Renal cortical epithelial cell (primary cell): ENCODE data around the gene KLHDC9. TPM values are rescaled to one million over a fixed set of nuclear protein-coding genes. Genes with fewer than 3 reads are reported as not detected.

ENCODE experiments used
- DNase-seq: peaks from one replicate; pipeline ENCODE4 v3.0.0-alpha.2; 2011; ENCODE audit warnings: low read depth
- total RNA-seq: library from RNA; depleted of rRNA; stranded (reverse); fragments of >200 nt; gene quantifications from 2 replicates; pipeline ENCODE4 v1.2.3, GENCODE V29; 2014

KLHDC9 gene
- total RNA-seq, 1 donor from 2014 or later, result 11.5 TPM

DNA sequence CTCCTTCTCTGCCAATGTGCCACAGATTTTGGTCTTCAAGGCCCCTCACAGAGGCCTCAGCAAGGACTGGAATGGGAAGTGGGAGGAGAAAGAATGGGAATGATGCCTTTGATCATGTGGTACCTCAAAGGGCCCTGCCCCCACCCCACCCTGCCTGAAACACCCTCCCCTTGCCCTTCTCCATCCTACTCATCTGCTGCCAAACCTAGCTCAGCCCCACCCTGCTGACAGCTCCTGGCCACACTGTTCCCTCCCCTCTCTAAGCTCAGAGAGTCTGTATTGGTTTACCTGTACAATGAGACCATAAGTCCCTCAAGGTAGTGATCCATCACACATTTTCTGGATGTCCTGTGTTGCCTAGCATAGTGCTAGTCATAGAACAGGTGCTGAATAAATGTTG lies 21.8 kb upstream of the KLHDC9 start:
- no peak for DNase-seq

DNA sequence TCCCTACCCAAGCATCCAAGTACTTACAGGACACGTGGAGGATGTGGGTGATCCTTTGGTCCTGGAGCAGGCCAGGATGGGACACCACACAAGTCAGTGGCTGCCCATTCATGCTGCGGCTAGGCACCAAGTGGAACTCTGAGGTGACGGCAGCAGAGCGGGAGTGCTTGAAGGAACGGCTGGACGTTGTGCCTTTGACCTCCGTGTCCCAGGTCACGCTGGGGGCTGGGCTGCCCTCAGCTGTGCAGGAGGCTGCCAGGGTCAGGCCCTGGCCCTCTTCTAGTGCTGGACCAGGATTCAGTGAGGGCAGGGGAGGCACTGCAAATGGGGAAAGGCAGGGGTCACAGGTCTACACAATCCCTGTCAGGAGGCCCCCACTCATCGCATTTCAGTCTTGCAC lies 20.7 kb upstream of the KLHDC9 start:
- no peak for DNase-seq

DNA sequence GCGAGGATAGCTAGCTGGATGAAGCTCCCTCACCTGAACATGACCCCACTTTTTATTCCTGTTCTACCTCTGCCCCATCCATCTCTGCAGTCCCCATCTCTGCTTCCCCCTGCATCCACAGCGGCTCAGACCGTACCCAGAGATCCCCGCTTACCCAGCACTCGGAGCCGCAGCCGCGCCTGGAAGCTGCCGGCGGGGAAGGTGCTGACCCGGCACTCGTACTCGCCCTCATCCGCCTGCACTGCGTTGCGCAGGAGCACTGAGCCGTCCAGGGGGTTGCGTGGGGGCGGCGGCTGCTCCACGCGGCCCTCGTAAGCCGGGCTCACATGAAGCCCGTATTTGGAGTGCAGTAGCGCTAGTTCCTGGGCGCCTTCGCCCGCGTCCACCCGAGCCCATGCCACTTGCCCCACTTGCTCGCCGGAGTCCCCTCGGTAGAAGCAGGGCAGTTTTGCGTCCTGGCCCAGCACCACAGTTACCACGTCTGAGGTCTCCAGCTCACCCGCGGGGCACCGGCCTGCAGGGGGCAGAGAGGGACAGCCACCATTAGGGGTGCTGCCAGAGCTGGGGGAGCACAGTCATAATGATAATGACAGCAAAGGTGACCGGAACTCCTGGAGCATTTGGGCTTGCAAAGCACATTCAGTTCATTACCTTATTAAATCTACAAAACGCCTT lies 18.6 kb upstream of the KLHDC9 start:
- DNase-seq, result no peak

DNA sequence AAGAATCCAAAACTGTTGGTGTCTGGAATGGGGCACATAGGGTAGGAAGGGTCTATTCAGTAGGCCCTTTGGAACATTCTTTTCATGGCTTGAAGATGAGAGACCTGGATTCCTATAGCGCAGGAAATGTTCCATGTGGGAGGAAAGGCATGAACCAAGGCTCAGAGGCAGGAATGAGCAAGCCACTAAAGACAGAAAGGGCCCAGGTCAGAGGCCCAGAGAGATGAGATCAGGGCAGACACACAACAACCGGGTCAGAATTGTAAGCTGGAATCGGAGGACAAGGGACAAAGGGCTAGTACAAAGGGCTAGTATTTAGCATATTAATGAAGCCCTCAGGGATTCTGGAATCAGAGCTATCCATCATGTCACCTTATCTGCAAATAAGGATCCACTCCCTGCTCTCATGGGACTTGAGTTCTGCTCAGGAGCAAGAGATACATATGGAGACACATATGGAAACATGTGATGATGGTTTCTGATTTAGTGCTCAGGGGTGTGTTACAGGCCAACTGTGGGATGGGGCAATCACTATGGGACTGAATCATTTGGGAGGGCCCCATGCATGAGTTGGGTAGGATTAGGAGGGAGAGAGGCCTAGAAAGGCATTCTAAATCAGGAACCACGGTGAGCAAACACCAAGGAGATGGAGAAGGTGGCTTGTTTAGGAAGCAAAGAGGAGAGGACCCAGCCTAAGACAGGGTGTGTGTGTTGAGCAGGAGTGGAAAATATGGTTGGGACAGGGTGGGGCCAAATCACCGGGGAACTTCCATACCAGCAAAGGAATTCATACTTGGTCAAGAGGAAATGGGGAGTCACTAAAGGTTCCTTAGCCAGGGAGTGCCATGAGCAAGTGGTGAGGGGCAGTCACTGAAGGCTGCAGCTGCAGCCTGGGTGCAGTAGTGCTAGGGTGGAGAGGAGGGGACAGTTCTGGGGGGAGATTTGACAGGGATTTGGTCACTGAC lies 17.4 kb upstream of the KLHDC9 start:
- no peak for DNase-seq

DNA sequence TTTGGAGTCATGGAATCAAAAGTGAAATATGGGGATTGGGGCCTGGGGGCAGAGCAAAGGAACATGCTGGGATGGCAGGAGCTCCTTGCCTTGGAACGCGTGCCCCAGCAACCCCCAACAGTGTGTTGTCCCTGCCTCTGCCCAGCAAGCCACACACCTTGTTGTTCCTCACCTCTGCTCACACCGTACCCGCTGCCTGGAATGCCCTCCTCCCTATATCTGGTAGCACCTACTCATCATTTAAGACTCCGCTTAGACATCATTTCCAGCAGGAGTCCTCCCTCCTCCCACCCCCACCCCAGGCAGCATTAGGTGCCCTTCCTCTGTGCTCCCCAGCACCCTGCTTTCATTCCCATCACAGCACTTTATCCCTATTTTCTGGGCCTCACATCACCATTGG lies 16.6 kb upstream of the KLHDC9 start:
- no peak for DNase-seq

DNA sequence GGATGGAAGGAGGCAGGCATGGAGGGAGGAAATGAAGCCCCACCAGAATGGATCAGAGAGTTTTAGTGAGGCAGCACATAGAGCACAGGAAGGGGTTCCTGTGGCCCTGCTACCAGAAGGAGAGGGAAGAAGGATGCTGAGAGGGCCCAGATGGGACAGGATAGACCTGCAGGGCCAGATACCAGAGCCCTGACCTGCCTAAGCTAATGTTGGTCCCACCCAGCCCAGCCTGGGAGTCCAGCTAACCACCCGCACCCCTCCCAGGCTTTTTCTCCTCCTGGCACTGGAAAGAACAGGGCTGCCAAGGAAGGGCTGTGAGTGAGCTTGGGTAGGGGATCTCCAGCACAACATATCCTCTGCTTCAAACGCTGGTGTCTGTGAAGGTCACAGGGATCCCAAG lies 15.7 kb upstream of the KLHDC9 start:
- no peak for DNase-seq

DNA sequence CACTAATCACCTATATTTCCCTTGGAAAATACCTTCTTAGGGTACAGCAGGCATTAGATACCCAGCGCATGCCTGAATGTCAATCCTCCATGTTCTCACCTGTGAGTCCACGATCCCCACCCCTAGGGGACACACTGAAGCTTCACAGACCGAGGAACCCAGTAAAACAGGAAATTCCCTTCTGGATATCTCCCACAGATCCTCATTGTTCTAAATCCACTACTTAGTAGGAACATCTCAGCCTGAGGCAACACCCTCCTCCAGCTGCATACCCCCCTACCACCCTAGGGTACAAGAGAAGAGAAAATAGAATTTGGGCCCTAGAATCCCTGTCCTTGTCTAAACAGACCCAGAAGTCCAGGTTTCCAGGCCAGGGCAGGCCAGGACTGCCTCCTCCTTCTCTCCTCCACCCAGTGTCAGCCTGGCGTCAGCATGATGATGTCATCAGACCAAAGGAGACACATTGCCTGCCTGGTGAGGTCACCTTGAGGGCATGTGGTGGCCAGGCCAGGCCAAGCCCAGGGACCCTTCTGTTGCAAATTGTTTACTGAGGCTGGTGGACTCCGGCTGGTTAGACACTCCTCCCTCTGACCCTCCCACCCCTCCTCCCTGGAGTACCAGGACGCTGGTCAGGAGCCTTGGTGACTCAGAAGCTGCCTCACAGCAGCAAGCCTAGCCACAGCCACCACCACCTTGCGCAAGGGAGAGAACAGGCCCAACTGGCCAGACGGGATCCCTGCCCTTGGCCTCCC lies 15.0 kb upstream of the KLHDC9 start:
- peak; percentile 95 for DNase-seq

DNA sequence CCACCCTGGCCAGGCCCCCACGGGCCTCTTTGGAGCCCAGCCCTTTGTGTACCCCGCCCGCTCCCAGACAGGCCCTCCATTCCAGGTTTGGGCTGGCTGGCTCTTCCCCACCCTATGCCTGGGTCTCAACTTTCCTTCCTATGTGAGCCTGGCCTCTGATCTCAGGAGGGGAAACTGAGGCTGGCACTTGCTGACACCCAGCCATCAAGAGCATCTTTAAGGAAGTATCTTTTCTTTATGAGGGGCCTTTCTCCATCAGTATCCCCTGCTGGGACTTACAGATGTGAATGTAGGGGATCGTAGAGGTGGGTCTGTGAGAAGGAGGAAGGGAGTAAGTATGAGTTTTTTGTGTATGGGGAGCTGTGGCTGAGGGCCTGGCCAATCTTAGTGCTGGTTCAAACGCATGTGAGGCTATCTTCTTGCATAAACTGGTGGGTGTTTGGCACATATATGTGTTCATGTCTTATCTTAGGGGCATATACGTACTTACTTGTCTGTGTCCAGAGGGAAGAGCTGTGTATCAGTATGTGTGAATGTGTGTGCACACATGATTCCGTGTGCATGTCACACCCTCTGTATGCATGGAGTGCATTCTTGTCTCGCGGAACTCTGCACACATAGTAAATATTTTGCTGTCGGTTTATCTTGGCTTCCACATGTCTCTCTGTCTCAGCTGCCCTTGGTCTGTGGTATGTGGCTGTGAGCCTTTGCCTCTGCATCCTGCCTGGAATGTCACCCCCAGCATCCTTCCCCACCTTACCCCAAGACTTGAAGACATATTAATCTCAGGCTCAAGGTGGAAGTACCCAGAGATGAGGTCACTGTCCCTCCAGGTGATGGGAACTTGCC lies 14.2 kb upstream of the KLHDC9 start:
- no peak for DNase-seq

DNA sequence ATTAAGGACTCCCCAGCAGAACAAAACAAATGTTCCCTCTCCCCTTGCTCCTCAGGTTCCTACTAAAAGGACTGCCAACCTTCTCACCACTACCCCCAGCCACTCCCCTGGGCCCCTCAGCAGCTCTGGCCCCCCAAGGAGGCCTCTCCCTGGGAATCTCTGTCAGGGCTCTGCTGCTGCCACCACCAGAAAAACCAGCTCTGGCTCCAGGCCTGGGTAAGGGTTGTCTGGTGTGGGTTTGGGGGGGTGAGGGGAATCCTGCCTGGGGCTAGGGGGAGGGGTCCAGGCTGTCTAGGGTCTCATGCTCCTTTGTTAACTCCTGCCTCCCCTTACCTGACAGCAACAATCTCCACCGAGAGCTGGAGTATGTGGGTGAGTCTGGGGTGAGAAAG lies 13.6 kb upstream of the KLHDC9 start:
- DNase-seq, result no peak

DNA sequence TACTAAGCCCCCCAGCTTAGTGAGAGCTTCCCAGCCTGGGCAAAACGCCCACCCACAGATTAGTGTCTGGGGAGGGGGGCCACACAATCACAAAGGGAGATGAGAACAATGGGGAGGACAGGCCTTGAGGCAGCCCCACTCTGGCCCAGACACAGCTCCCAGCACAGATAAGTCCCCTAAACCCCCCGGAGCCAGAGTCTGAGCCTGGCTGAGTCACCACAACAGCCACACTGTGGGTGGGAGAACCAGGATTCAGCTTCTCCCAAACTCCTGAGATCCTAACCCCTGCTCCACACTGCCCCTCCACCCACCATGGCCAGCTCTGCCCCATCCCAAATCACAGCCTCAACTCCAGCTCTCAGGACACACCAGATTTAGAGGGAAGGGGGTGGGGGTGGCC lies 13.0 kb upstream of the KLHDC9 start:
- DNase-seq, result no peak

DNA sequence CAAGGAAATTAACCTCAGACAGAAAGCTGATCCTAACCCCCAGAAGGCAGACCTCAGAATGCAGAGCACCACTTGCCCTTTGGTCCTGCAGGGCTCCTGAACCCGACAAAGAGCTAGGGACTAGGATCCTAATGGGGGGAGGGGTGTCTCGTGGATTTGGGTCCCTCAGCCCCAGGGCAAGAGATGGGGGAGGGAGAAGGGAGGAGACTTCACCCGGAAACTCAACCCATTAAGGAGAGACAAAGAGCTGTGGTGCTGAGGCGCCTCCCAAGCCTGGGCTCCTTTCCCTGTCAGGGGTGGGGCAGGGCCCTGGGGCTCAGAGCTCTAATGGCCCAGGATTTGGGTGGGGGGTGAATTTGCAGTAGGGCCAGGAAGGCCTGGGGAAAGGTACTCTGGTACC lies 11.7 kb upstream of the KLHDC9 start:
- DNase-seq, result no peak

DNA sequence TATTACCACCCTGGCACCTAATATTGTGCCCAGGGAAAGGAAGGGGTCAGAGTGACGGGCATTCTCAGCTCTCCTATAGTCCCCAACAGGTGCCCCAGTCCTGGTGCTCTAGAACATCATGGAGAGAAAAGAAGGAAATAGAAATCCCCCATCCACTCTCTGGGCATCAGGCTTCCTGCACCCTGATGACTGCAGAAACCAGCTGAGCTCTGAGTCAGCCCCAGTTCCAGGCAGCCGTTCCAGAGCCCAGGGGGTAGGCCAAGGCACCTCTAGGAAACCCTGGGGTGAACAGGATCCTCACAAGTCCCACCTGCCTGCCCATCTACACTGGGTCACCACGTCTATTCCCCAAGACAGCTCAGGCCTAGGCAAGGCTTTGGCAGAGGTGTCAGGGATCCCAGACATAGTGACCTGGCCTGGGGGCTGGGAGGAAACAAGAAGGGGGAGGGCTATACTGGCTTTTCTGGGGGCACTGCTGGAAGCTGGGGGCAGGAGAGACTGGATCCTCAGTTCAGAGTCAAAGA lies 9.5 kb upstream of the KLHDC9 start:
- DNase-seq, result peak; percentile 67

DNA sequence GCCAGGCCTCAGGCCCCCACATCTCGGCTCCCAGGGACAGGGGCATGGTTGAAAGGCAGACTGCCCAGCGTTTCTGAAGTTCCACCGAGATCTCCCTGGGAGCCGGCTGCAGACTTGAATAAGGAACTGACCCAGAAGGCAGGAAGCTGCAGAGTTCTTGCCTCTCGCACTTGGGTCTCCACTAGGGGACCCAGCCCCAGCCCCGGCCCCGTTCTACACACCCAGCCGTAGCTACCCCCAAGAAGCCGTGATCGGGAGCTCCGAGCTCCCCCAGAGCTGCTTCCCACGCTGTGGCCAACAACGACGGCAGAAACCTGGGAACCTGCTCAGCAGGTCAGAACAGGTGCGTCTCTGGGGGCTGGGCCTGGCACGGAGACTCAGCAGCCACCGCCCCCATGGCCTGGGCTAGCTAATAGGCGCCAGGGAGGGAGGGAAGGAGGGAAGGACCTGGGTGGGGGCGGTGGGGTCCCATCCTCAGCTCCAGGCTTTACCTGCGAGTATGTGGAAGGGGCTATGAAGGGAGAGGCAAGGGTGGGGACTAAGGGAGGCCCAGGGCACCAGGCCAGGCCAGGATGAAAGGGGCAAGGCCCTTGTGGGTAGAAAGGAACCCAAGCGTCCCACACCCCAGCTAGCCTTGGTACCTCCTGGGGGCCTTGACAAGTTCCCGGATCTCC lies 8.8 kb upstream of the KLHDC9 start, which contains the start of gene NECTIN4:
TSS of gene NECTIN4 (minus strand) at position 308 of the 674 bp plus-strand sequence. CDS start at position 46, 262 bp downstream.
- DNase-seq, result no peak

DNA sequence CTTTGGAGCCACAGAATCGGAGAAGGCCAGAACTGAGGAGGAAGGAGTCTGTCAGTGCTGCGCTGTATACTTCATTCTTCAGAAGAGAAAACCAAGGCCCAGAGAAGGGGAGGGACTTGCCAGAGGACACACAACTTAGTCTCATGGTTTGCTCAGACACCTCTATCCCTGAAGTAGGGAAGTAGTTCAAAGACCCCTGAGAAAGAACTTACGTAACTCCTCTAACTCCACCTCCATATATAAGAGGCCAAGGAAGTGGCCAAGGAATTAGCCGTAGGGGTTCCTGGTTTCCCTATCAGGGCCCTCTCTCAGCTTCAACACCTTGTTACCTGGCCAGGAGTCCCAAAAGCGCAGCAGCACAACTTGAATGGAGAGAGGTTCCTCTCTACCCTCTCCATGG lies 8.2 kb upstream of the KLHDC9 start:
- no peak for DNase-seq

DNA sequence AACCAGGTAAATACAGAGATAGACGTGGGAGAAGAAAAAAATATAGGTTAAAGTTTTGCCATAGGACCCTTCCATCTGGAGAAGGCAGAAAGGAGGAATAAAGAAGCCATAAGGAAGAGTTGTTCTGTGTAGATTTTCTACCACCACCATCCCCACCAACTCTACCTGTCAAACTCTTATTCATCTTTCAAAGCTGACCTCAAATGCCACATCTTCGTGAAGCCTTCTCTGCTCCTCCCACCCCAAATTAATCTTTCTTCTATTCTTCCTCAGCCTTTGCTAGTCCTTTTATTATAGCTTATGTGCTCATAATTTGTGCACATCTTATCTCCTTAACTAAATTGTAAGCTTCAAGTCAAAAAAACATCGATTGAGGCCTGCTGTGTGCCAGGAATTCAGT lies 7.5 kb upstream of the KLHDC9 start:
- DNase-seq, result no peak

DNA sequence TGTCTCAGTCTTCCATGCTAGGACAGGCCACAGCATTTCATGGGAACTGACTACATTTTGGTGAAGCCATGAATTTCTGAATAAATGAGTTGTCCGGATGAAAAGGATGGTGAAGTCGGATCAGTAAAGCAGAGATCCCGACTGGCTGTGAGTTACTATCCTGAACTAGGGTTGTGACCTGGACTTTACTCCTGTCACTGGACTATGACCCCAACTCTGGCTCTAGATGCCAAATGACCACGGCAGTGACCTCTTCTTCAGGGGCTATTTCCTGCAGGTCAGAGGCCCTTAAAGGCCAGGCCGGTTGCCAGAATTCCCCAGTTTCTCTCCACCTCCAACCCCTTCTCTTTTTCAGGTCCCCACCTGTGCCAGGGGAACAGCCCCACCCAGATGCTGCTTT lies 7.1 kb upstream of the KLHDC9 start:
- DNase-seq, result no peak

DNA sequence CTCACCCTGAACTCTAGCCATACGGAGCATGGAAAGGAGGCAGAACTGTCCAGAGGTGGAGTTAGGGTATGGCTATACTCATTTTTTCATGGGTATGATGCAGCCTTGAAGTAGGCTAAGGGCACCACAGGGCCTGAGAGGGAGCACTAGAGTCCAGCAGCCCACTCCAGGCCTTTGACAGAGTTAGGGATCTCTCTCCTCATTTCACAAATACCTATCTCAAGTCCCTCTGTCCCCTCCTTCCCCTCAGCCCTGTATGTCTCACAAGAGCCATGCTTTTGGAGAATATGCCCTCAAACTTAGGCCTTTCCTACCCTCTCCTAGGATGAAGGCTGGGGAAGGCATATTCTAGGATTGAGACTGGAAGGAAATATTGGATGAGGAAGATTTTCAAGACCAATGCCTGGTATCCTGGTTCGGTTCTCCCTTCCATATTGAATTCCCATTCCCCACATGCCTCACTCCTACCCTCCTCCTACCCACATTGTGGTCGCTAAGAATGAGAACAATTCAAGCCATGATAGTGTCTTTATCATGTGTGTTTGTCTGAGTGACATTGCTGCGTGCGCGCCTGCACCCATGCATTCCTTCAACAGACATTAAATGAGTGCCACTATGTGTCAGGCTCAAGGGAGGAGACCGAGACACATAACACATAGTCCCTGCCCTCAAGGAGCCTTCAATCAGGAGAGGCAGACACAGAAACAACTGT lies 6.2 kb upstream of the KLHDC9 start:
- DNase-seq, result no peak

DNA sequence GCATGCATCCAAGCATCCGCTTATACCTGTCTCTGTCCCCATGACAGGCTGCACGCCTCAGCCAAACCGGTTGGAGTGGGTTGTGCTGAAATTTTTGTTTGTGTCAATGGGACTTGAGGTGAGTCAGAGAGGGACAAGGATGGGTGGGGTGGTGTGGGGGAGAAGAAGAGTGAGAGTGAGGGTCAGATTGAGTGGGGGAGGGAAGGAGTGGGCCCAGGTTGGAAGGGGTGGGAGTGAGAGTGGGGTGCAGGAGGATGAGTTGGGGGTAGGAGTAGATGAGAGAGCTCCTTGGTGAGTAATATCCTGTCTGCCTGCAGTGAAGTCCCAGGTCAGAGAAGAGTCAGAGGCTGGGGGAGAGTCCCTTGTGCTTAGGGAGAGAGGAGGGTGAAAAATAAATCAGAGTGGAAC lies 5.5 kb upstream of the KLHDC9 start:
- peak; percentile 36 for DNase-seq

DNA sequence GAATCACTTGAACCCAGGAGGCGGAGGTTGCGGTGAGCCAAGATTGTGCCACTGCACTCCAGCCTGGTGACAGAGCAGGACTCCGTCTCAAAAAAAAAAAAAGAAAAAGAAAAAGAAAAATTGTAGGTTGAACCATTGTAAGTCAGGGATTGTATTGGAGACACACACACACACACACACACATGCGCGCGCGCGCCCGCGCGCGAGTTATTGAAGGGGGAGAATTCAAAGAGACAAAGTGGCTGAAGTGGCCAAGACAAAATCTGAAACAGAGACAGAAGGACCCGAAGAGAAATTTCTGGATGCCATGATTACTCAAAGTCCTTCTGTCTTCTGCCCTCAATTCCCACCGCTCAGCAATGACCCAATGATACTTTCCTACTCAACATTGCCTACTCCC lies 3.7 kb upstream of the KLHDC9 start:
- DNase-seq, result no peak

DNA sequence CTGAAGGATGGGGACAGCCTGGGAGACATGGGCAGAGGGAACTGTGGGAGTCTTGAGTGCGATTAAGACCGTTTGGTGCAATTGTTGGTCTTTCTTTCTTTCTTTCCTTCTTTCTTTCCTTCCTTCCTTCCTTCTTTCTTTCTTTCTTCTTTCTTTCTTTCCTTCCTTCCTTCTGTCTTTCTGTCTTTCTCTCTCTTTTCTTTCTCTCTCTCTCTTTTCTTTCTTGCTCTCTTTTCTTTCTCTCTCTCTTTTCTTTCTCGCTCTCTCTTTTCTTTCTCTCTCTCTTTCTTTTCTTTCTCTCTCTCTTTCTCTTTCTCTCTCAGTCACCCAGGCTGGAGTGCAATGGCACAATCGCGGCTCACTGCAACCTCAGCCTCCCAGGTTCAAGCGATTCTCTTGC lies 2.9 kb upstream of the KLHDC9 start:
- DNase-seq, result no peak
